Right atrium auricular region (tissue), 2 donors: ENCODE data around the gene SLC2A9. TPM values are rescaled to one million over a fixed set of nuclear protein-coding genes. Genes with fewer than 3 reads are reported as not detected.
A peak's percentile ranks its signal among the peaks of the same experiment; 100 is the strongest.
"Not testable (repeated sequence)": the region's sequence is repeated elsewhere in the genome, so short reads cannot be mapped to it uniquely, and the experiment has no call there.

Source experiments
- DNase-seq: peaks from one replicate; pipeline ENCODE4 v3.0.0-alpha.2; 2019; ENCODE audit warnings: low spot score
- H3K27ac ChIP-seq, 2 donors: fragments of 200-600 bp; sonication (generic); 1 replicate in 1 of 2; 2 replicates in 1 of 2; pipeline ENCODE4 v1.5.1; 2016 to 2019
- H3K27me3 ChIP-seq, 2 donors: fragments of 200-600 bp; sonication (generic); one replicate each; pipeline versions ENCODE4 v1.5.1 to v1.6.0; 2017 to 2019
- H3K36me3 ChIP-seq: fragments of 200-600 bp; sonication (generic); one replicate; pipeline ENCODE4 v1.5.1; 2016
- H3K4me1 ChIP-seq, 2 donors: fragments of 200-600 bp; sonication (generic); one replicate each; pipeline versions ENCODE4 v1.5.1 to v1.6.0; 2017 to 2019
- H3K4me3 ChIP-seq, 2 donors: fragments of 200-600 bp; sonication (generic); 1 replicate in 1 of 2; 2 replicates in 1 of 2; pipeline ENCODE4 v1.5.1; 2017 to 2019; ENCODE audit warnings: mild to moderate bottlenecking in 1 of 2, moderate library complexity in 1 of 2
- H3K9me3 ChIP-seq, 2 donors: fragments of 200-600 bp; sonication (generic); one replicate each; pipeline ENCODE4 v1.5.1; 2019
- total RNA-seq, 2 donors: library from RNA; depleted of rRNA; stranded (reverse); fragments of >200 nt; gene quantifications; one replicate each; pipeline ENCODE4 v1.1.0, GENCODE V29; 2016
- TF ChIP-seq, protein P1 (sequence below), 2 donors: fragments of 200-600 bp; sonication (generic); IDR thresholded peaks; one replicate each; pipeline ENCODE4 v1.5.1; 2019; ENCODE audit warnings: antibody characterized with exemption in 2 of 2

SLC2A9 gene
- total RNA-seq, 2 donors from 2014 or later, result 3.5 to 5.8 TPM

DNA sequence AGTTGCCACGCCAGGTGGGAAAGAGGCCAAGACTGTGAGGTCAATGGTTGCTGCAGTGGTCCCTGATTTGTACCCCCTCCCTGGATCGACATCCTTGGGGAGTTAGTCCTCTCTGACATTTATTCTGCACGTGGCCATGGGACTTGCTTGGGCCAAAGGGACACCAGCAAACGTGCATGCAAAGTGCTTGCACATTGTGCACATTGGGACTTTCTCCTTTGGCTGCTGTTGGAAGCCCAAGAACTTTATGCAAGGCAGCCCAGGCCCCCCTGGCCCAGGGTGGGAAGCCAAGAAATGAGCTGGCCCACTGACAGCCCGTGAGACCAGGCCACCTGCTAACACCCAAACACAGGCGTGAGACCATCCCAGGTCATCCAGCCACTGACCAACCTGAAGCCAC, 38.1 kb downstream of the SLC2A9 start:
- H3K36me3 ChIP-seq, result no peaks in the 10 kb centered on the region
- no peaks in the 10 kb centered on the region for H3K27me3 ChIP-seq
- no peaks in the 10 kb centered on the region for H3K9me3 ChIP-seq
- TF ChIP-seq, protein P1, sequence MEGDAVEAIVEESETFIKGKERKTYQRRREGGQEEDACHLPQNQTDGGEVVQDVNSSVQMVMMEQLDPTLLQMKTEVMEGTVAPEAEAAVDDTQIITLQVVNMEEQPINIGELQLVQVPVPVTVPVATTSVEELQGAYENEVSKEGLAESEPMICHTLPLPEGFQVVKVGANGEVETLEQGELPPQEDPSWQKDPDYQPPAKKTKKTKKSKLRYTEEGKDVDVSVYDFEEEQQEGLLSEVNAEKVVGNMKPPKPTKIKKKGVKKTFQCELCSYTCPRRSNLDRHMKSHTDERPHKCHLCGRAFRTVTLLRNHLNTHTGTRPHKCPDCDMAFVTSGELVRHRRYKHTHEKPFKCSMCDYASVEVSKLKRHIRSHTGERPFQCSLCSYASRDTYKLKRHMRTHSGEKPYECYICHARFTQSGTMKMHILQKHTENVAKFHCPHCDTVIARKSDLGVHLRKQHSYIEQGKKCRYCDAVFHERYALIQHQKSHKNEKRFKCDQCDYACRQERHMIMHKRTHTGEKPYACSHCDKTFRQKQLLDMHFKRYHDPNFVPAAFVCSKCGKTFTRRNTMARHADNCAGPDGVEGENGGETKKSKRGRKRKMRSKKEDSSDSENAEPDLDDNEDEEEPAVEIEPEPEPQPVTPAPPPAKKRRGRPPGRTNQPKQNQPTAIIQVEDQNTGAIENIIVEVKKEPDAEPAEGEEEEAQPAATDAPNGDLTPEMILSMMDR (IDR thresholded peaks at IDR 0.05), result no peak
- peak; percentile 36 for DNase-seq
- H3K4me3 ChIP-seq, result no peak overlapping the region
- H3K4me1 ChIP-seq, result no peaks in the 10 kb centered on the region
- no peak overlapping the region for H3K27ac ChIP-seq

- not testable (repeated sequence) for H3K9me3 ChIP-seq, H3K36me3 ChIP-seq, H3K27me3 ChIP-seq, H3K4me3 ChIP-seq, H3K4me1 ChIP-seq, H3K27ac ChIP-seq
- peak; percentile 57 for DNase-seq
Observed at GRCh38 chr4:9981899-9982298, 39.4 kb downstream of the SLC2A9 start.

DNA sequence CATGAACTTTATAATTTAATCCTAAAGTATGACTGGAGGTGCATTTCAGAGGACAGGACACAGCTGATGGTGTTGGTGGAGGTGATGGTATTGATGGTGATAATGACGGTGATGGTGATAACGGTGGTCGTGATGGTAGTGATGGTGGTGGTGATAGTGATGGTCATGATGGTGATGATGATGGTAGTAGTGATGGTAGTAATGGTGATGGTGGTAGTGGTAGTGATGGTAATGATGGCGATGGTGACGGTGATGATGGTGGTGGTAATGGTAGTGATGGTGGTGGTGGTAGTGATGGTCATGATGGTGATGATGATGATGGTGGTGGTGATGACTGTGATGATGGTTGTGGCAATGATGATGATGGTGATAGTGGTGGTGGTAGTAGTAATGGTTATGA, 40.4 kb downstream of the SLC2A9 start:
- Histone ChIP-seq H3K4me3 (no peak overlapping the region), H3K27me3 (no peaks in the 10 kb centered on the region), H3K27ac (no peak overlapping the region), H3K9me3 (no peaks in the 10 kb centered on the region), H3K36me3 (no peaks in the 10 kb centered on the region), H3K4me1 (no peaks in the 10 kb centered on the region)
- DNase-seq, result no peak
- TF ChIP-seq, protein P1 (IDR thresholded peaks at IDR 0.05), result no peak

DNA sequence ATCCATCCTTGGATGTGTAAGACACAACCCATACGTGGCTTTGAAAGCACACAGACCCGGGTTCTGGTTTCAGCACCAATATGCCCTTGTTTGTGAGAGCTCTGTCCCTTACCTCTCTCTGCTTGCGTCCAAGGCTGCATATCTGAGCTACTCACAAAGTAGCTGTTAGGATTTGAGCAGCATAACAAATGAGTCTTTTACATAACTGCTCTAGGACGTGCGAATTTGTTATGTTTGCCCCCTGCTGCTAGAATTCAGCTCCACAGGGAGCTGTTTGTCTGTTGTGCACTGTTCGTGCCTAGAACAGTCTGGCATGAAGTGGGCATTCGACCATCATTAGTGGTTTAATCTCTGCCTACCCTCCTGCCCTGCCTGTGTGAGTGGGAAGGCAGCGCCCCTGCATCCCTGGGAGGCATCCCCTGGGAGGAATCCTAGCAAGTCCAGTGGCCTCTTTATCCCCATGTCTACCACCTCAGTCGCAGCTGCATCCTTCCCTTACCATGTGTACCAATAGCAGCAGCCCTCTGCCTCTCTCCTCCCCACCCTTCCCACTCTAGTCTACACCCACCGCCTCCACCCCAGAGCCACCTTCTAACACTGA, 42.1 kb downstream of the SLC2A9 start:
- Histone ChIP-seq H3K4me3 (no peak overlapping the region), H3K4me1 (no peaks in the 10 kb centered on the region)
- peak; percentile 51 for DNase-seq

DNA sequence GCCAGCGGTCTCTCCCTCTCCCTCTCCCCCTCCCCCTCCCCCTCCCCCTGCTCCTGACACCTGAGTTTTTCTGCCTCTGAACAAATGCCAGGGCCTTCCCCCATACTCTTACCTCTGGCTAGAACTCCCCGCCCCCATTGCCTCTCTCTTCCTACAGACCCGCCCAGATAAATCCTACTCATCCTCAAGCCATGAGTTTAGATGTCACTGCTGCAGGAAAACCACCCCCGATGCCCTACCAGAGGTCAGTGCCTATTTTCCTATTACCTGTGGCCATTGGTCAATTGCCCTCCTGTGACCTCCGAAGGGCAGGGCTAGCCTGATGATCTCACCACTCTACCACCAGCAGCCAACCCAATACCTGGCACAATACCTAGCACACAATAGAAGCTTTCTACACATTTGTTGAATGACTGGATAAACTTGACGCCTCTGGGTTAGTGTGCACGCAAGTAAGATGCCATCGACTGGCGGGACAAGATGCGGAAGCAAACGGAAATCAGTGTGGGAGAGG, 43.7 kb downstream of the SLC2A9 start:
- DNase-seq, result peak; percentile 36

More for the DNA sequence above, 42.1 kb downstream of the SLC2A9 start:
- no peak overlapping the region for H3K27ac ChIP-seq
- no peaks in the 10 kb centered on the region for H3K36me3 ChIP-seq
- no peaks in the 10 kb centered on the region for H3K27me3 ChIP-seq
- H3K9me3 ChIP-seq, result no peaks in the 10 kb centered on the region
- TF ChIP-seq, protein P1 (IDR thresholded peaks at IDR 0.05), result no peak

GRCh38 chr4:9976781-9977180, 44.5 kb downstream of the SLC2A9 start:
- TF ChIP-seq, protein P1 (IDR thresholded peaks at IDR 0.05), result no peak
- no peak overlapping the region for H3K4me3 ChIP-seq
- no peaks in the 10 kb centered on the region for H3K4me1 ChIP-seq
- no peaks in the 10 kb centered on the region for H3K9me3 ChIP-seq
- H3K36me3 ChIP-seq, result no peaks in the 10 kb centered on the region
- no peak overlapping the region for H3K27ac ChIP-seq
- H3K27me3 ChIP-seq, result no peaks in the 10 kb centered on the region
- DNase-seq, result peak; percentile 11

More for the DNA sequence above, 43.7 kb downstream of the SLC2A9 start:
- Histone ChIP-seq H3K27me3 (no peaks in the 10 kb centered on the region), H3K36me3 (no peaks in the 10 kb centered on the region), H3K4me3 (no peak overlapping the region), H3K4me1 (no peaks in the 10 kb centered on the region), H3K27ac (no peak overlapping the region), H3K9me3 (no peaks in the 10 kb centered on the region)
- TF ChIP-seq, protein P1 (IDR thresholded peaks at IDR 0.05), result no peak
